Activated CD8-positive, alpha-beta T cell treated with anti-CD3 and anti-CD28 coated beads for 36 hours (primary cell): ENCODE measurements around the gene SLC10A2. TPM values are rescaled to one million over a fixed set of nuclear protein-coding genes. Genes with fewer than 3 reads are reported as not detected.

Source experiments
- ATAC-seq: fragments of 200-7000 bp; cut with Tn5 transposase; one replicate; pipeline ENCODE4 v1.10.0; 2021; ENCODE audit warnings: mild to moderate bottlenecking, moderate library complexity
- CTCF ChIA-PET: fragments of 350-600 bp; sonication (Branson Sonifier 250); formaldehyde crosslinking; loops from one replicate; lab custom pipeline; 2021; ENCODE audit warnings: antibody characterized with exemption; lab: Charles Lee
- POLR2A ChIA-PET: fragments of 350-600 bp; sonication (Branson Sonifier 250); formaldehyde crosslinking; loops from one replicate; lab custom pipeline; 2021; ENCODE audit warnings: antibody characterized with exemption; lab: Charles Lee
- DNase-seq: peaks from one replicate; pipeline ENCODE4 v3.0.0-alpha.2; 2020
- H3K27ac Mint-ChIP-seq: one replicate; pipeline ENCODE4 v1.8.0; 2021; ENCODE audit warnings: mild to moderate bottlenecking, mixed read lengths
- H3K27me3 Mint-ChIP-seq: one replicate; pipeline ENCODE4 v1.8.0; 2021; ENCODE audit warnings: mixed read lengths
- H3K36me3 Mint-ChIP-seq: one replicate; pipeline ENCODE4 v1.8.0; 2021; ENCODE audit warnings: low read depth, mixed read lengths
- H3K4me1 Mint-ChIP-seq: one replicate; pipeline ENCODE4 v1.8.0; 2021; ENCODE audit warnings: low read depth, mixed read lengths
- H3K4me3 Mint-ChIP-seq: one replicate; pipeline ENCODE4 v1.8.0; 2021; ENCODE audit warnings: mild to moderate bottlenecking, moderate library complexity, mixed read lengths
- H3K9me3 Mint-ChIP-seq: one replicate; pipeline ENCODE4 v1.8.0; 2021; ENCODE audit warnings: mixed read lengths
- intact Hi-C: fragments of 100-400 bp; cut with micrococcal nuclease; formaldehyde crosslinking; loops from one replicate; pipeline ENCODE4 v1.10.0; 2022
- total RNA-seq, 2 experiments: library from RNA; stranded (reverse); gene quantifications; one replicate each; pipeline ENCODE4 v1.2.3, GENCODE V29; 2021
- TF ChIP-seq, protein P1 (sequence below): fragments of 200-600 bp; IDR thresholded peaks from one replicate; pipeline ENCODE4 v1.8.0; 2022; ENCODE audit warnings: antibody characterized with exemption, mild to moderate bottlenecking

SLC10A2 gene
- total RNA-seq, 2 experiments from 2014 or later = not detected

DNA sequence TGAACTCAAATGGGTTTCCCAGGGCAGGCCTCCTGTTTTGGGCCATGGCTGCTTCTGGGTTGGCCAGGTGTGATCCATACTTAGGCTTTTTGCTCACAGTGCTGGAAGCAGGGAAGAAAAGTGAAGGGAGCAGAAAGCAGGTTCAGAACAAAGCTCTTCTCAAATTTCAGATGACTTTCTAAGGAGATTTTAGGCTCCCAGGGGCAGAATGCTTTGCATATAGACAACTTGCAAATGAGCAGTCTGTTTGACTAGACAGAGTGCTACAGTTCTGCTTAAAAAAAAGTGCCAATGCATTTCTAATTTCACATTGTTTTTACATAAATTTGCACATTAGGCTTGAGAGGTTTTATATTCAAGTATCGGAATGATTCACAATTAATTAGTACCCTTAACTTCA is 2.6 kb upstream of the SLC10A2 start:
- Mint-ChIP-seq H3K9me3 (no peaks in the 10 kb centered on the region), H3K36me3 (no peaks in the 10 kb centered on the region), H3K27ac (no peak overlapping the region), H3K27me3 (no peaks in the 10 kb centered on the region), H3K4me3 (no peak overlapping the region), H3K4me1 (no peaks in the 10 kb centered on the region)
- CTCF ChIA-PET = no interaction called here
- POLR2A ChIA-PET = no interaction called here
- no peak for ATAC-seq
- intact Hi-C loops = no loop called here
- DNase-seq = no peak
- TF ChIP-seq, protein P1, sequence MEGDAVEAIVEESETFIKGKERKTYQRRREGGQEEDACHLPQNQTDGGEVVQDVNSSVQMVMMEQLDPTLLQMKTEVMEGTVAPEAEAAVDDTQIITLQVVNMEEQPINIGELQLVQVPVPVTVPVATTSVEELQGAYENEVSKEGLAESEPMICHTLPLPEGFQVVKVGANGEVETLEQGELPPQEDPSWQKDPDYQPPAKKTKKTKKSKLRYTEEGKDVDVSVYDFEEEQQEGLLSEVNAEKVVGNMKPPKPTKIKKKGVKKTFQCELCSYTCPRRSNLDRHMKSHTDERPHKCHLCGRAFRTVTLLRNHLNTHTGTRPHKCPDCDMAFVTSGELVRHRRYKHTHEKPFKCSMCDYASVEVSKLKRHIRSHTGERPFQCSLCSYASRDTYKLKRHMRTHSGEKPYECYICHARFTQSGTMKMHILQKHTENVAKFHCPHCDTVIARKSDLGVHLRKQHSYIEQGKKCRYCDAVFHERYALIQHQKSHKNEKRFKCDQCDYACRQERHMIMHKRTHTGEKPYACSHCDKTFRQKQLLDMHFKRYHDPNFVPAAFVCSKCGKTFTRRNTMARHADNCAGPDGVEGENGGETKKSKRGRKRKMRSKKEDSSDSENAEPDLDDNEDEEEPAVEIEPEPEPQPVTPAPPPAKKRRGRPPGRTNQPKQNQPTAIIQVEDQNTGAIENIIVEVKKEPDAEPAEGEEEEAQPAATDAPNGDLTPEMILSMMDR = no peak

GRCh38 chr13:103067751-103068555 is 1.7 kb upstream of the SLC10A2 start:
- no peak for ATAC-seq
- no peaks in the 10 kb centered on the region for H3K4me1 Mint-ChIP-seq
- no peak overlapping the region for H3K27ac Mint-ChIP-seq
- intact Hi-C loops = no loop called here
- DNase-seq = no peak
- TF ChIP-seq, protein P1 = no peak
- H3K27me3 Mint-ChIP-seq = no peaks in the 10 kb centered on the region
- ChIA-PET CTCF (no interaction called here), POLR2A (interaction anchor here (0.8 kb wide), 1 partner anchor 10 kb away, joined by 3 read pairs; no protein-coding TSS in a partner anchor)
- no peaks in the 10 kb centered on the region for H3K9me3 Mint-ChIP-seq
- H3K4me3 Mint-ChIP-seq = no peak overlapping the region
- H3K36me3 Mint-ChIP-seq = no peaks in the 10 kb centered on the region

DNA sequence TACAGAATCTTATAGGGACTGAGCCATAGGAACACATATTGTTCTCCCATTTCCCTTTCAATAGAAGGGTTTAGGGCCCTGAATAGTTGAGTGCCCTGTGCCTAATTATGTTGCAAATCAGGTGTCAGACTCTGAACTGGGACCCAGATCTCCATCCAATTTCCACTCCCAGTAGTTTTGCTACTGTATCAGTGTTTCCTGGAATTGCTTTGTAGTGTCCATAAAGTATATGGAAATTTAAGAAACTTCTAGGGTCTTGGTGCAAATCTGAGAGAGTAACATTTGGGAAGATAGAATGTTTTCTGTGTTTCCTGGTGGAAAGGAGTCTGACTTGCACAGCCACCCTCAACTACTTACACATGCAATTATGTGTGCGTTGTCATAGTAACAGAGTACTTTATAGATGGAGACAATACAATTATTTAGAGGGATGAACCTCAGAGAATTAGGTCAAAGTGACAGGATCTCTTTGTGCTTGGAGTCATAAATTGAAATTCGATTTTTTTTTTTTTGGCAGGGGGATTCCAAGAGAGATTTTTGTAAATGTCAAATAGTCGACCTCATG is 646 bp upstream of the SLC10A2 start:
- intact Hi-C loops = no loop called here
- H3K36me3 Mint-ChIP-seq = no peaks in the 10 kb centered on the region
- H3K27ac Mint-ChIP-seq = no peak overlapping the region
- TF ChIP-seq, protein P1 = no peak
- ChIA-PET POLR2A (no interaction called here), CTCF (no interaction called here)
- no peak overlapping the region for H3K4me3 Mint-ChIP-seq
- DNase-seq (no peak), ATAC-seq (no peak)
- no peaks in the 10 kb centered on the region for H3K27me3 Mint-ChIP-seq
- no peaks in the 10 kb centered on the region for H3K4me1 Mint-ChIP-seq
- no peaks in the 10 kb centered on the region for H3K9me3 Mint-ChIP-seq

GRCh38 chr13:103063376-103063775 is 2.8 kb downstream of the SLC10A2 start:
- intact Hi-C loops = no loop called here
- H3K4me1 Mint-ChIP-seq = no peaks in the 10 kb centered on the region
- no peaks in the 10 kb centered on the region for H3K36me3 Mint-ChIP-seq
- H3K27ac Mint-ChIP-seq = no peak overlapping the region
- H3K27me3 Mint-ChIP-seq = no peaks in the 10 kb centered on the region
- no peak for DNase-seq
- H3K9me3 Mint-ChIP-seq = no peaks in the 10 kb centered on the region
- ATAC-seq = no peak
- ChIA-PET POLR2A (no interaction called here), CTCF (no interaction called here)
- TF ChIP-seq, protein P1 = no peak
- H3K4me3 Mint-ChIP-seq = no peak overlapping the region

- no peaks in the 10 kb centered on the region for H3K9me3 Mint-ChIP-seq
- intact Hi-C loops = no loop called here
- TF ChIP-seq, protein P1 = no peak
- H3K36me3 Mint-ChIP-seq = no peaks in the 10 kb centered on the region
- no peak for DNase-seq
- ChIA-PET POLR2A (no interaction called here), CTCF (no interaction called here)
- H3K27ac Mint-ChIP-seq = no peak overlapping the region
- no peaks in the 10 kb centered on the region for H3K4me1 Mint-ChIP-seq
- H3K4me3 Mint-ChIP-seq = no peak overlapping the region
- ATAC-seq = no peak
- no peaks in the 10 kb centered on the region for H3K27me3 Mint-ChIP-seq
Measured at GRCh38 chr13:103062079-103062478, 4.1 kb downstream of the SLC10A2 start.
